ENCODE measurements around the gene STK38. TPM values are rescaled to one million over a fixed set of nuclear protein-coding genes. Genes with fewer than 3 reads are reported as not detected.

Gene STK38
- total RNA-seq, 2 experiments from 2014 or later: 29.4 to 42.5 TPM

DNA sequence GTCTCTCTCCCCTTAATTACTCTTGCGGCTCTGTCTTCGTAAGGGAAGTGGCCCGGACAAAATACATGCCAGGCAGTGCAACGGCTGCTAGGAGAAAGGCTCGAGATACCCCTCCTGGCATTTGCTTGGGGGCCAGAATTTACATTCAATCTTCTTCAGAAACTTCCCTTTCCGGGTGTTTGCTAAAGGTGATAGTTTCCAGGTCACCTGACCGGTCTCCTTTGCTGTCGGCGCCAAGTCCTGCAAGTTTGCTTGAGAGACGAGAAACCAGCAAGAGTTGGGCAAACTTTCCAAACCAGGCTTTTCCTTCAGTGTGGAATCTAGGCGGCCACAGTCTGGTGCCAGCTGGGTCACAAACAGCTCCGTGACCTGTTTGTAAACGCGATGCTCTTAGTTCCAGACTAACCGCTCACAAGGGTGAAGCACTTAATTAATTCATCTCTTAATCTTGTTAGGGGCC, 46.3 kb upstream of the STK38 start:
- peaks cover 43% of the 10 kb centered on the region for H3K36me3 ChIP-seq (ENCODE audit: insufficient read depth, low read length)
- TSS peak; percentile 84 for BruUV-seq (replicated peaks)
- H3K79me2 ChIP-seq (ENCODE audit: insufficient read depth, low read depth, low read length): peaks cover 45% of the 10 kb centered on the region
- H3K9me2 ChIP-seq (ENCODE audit: insufficient read depth, low read length): no peaks in the 10 kb centered on the region
- DNase-seq (ENCODE audit: low spot score): peak; percentile 91
- CTCF ChIA-PET (ENCODE audit: unreplicated experiment): no interaction called here
- peak overlapping the region; percentile 98 for H3K4me2 ChIP-seq (ENCODE audit: low read length)
- H3K27ac ChIP-seq (ENCODE audit: low read depth, low read length, poor library complexity, severe bottlenecking): peak overlapping the region; percentile 97
- H3K4me3 ChIP-seq (ENCODE audit: low read depth, low read length, poor library complexity, severe bottlenecking): peak overlapping the region; percentile 97
- H3K4me1 ChIP-seq (ENCODE audit: insufficient read depth, low read length, poor library complexity, severe bottlenecking): peaks cover 54% of the 10 kb centered on the region
- peaks cover 38% of the 10 kb centered on the region for H4K20me1 ChIP-seq (ENCODE audit: insufficient read depth, low read length)
- TF ChIP-seq, protein P1, sequence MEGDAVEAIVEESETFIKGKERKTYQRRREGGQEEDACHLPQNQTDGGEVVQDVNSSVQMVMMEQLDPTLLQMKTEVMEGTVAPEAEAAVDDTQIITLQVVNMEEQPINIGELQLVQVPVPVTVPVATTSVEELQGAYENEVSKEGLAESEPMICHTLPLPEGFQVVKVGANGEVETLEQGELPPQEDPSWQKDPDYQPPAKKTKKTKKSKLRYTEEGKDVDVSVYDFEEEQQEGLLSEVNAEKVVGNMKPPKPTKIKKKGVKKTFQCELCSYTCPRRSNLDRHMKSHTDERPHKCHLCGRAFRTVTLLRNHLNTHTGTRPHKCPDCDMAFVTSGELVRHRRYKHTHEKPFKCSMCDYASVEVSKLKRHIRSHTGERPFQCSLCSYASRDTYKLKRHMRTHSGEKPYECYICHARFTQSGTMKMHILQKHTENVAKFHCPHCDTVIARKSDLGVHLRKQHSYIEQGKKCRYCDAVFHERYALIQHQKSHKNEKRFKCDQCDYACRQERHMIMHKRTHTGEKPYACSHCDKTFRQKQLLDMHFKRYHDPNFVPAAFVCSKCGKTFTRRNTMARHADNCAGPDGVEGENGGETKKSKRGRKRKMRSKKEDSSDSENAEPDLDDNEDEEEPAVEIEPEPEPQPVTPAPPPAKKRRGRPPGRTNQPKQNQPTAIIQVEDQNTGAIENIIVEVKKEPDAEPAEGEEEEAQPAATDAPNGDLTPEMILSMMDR (conservative IDR thresholded peaks at IDR 0.05; ENCODE audit: low read length): no peak
- no peak for TF ChIP-seq EZH2phosphoT487 (IDR thresholded peaks at IDR 0.05; ENCODE audit: borderline replicate concordance, low read depth, low read length)
- peak overlapping the region; percentile 63; the same call in 1 of the 2 replicates for H2AFZ ChIP-seq (ENCODE audit: low read length)
- intact Hi-C loops (cut with micrococcal nuclease; ENCODE audit: unreplicated experiment): loop anchor here (1.0 to 10.0 kb wide), 4 partner anchors 46 to 411 kb away; partner anchors contain the start of genes FGD2, KCTD20, PXT1 and STK38
- no peaks in the 10 kb centered on the region for H3K9me3 ChIP-seq (ENCODE audit: low read length)
- POLR2A ChIA-PET: interaction anchor here (0.6 to 1.7 kb wide), 5 partner anchors 12 to 195 kb away, joined by 3 to 9 read pairs (median 4); partner anchors contain the start of gene STK38

DNA sequence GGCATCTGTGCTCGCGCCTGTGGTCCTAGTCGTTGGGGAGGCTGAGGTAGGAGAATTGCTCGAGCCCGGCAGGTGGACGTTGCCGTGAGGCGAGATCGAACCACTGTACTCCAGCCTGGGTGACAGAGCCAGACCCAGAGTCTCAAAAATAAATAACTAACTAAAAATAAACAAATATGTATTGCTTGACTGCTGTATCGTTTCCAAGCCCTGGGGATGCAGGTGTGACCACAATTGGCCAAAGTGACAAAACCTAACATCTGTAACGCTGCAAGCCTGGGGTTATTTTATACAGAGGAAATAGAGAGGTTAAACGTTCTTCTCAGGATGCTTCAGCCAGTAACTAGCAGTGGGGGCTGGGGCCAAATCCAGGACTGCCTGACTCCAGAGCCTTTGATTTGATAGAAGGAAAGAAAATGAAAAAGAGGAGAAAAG, 45.0 kb upstream of the STK38 start:
- CTCF ChIA-PET (ENCODE audit: unreplicated experiment): interaction anchor here (0.6 to 0.7 kb wide), 2 partner anchors 23 to 175 kb away, joined by 3 to 4 read pairs; no protein-coding TSS in a partner anchor
- POLR2A ChIA-PET: interaction anchor here (0.6 to 1.7 kb wide), 12 partner anchors 12 to 570 kb away, joined by 3 to 9 read pairs (median 4); partner anchors contain the start of gene STK38

More for the DNA sequence above, 45.0 kb upstream of the STK38 start:
- peak; percentile 95 for DNase-seq (ENCODE audit: low spot score)
- Histone ChIP-seq H3K9me3 (ENCODE audit: low read length) (no peaks in the 10 kb centered on the region), H3K4me3 (ENCODE audit: low read depth, low read length, poor library complexity, severe bottlenecking) (peak overlapping the region; percentile 97), H3K4me2 (ENCODE audit: low read length) (peak overlapping the region; percentile 98), H4K20me1 (ENCODE audit: insufficient read depth, low read length) (peaks cover 27% of the 10 kb centered on the region), H3K36me3 (ENCODE audit: insufficient read depth, low read length) (peaks cover 30% of the 10 kb centered on the region), H3K79me2 (ENCODE audit: insufficient read depth, low read depth, low read length) (peaks cover 31% of the 10 kb centered on the region), H3K9me2 (ENCODE audit: insufficient read depth, low read length) (no peaks in the 10 kb centered on the region), H2AFZ (ENCODE audit: low read length) (peak overlapping the region; percentile 40; the same call in 1 of the 2 replicates), H3K27ac (ENCODE audit: low read depth, low read length, poor library complexity, severe bottlenecking) (peak overlapping the region; percentile 97), H3K4me1 (ENCODE audit: insufficient read depth, low read length, poor library complexity, severe bottlenecking) (peaks cover 50% of the 10 kb centered on the region)
- no TSS peak for BruUV-seq (replicated peaks)
- TF ChIP-seq, protein P1 (conservative IDR thresholded peaks at IDR 0.05; ENCODE audit: low read length): no peak
- no peak for TF ChIP-seq EZH2phosphoT487 (IDR thresholded peaks at IDR 0.05; ENCODE audit: borderline replicate concordance, low read depth, low read length)
- intact Hi-C loops (cut with micrococcal nuclease; ENCODE audit: unreplicated experiment): loop anchor here (10.0 kb wide), 1 partner anchor 413 kb away; the partner anchor contains the start of gene FGD2
